B cell (primary cell): Measurements from ENCODE around the gene AQP10. TPM values are rescaled to one million over a fixed set of nuclear protein-coding genes. Genes with fewer than 3 reads are reported as not detected.

Experiments used
- polyA plus RNA-seq: library from polyadenylated mRNA; depleted of rRNA; stranded (reverse); fragments of >200 nt; gene quantifications from 2 replicates; pipeline ENCODE4 v1.2.3, GENCODE V29; 2012
- small RNA-seq: library from RNA; depleted of rRNA; stranded (forward); fragments of <200 nt; gene quantifications from one replicate; pipeline ENCODE3, GENCODE V24; 2012; ENCODE audit warnings: low replicate concordance, low read depth; ENCODE audit not compliant: insufficient read length
- total RNA-seq, 2 donors: library from RNA; stranded (reverse); fragments of 120-200 nt in 1 of 2; gene quantifications; 1 replicate in 1 of 2; 2 replicates in 1 of 2; pipeline versions ENCODE4 v1.2.3 to v1.2.4, GENCODE V29; 2013 to 2022

Gene AQP10
- total and polyA plus RNA-seq, 2 donors (not counting 1 experiment from before 2014, with no cell fraction given): 0.06 TPM; not detected in 1

Small RNA genes lying within 50 kb of the gene (small RNA-seq; reads per million reads assigned to genes)
- not detected for gene RF00273
- not detected for gene RNU6-121P
- gene RNU6-239P: not detected
- gene RNU7-57P: not detected

Other genes with a start within 250 kb of the AQP10 start
- gene NUP210L, start 166.0 kb upstream of the AQP10 start, total RNA-seq: 0.15 and 0.20 TPM in 2 replicates
- 0.04 TPM in 1 of 2 replicates, not detected in the other for gene NUP210L, start 166.0 kb upstream of the AQP10 start, polyA plus RNA-seq
- 300 TPM in 2 replicates for gene TPM3, start 129.0 kb upstream of the AQP10 start, total RNA-seq
- 186 and 301 TPM in 2 replicates for gene TPM3, start 129.0 kb upstream of the AQP10 start, polyA plus RNA-seq
- gene CFAP141, start 114.8 kb upstream of the AQP10 start, total RNA-seq: not detected in 2 replicates
- not detected in 2 replicates for gene CFAP141, start 114.8 kb upstream of the AQP10 start, polyA plus RNA-seq
- gene UBAP2L, start 100.1 kb upstream of the AQP10 start, total RNA-seq: 218 and 219 TPM in 2 replicates
- gene UBAP2L, start 100.1 kb upstream of the AQP10 start, polyA plus RNA-seq: 147 and 251 TPM in 2 replicates
- gene HAX1, start 48.5 kb upstream of the AQP10 start, total RNA-seq: 74.2 and 85.7 TPM in 2 replicates
- 80.9 and 88.8 TPM in 2 replicates for gene HAX1, start 48.5 kb upstream of the AQP10 start, polyA plus RNA-seq
- 31.1 and 32.4 TPM in 2 replicates for gene ATP8B2, start 4.4 kb downstream of the AQP10 start, total RNA-seq
- gene ATP8B2, start 4.4 kb downstream of the AQP10 start, polyA plus RNA-seq: 50.2 and 54.1 TPM in 2 replicates
- 5.3 TPM in 2 replicates for gene IL6R, start 84.2 kb downstream of the AQP10 start, total RNA-seq
- 2.7 and 3.5 TPM in 2 replicates for gene IL6R, start 84.2 kb downstream of the AQP10 start, polyA plus RNA-seq
- gene TDRD10, start 181.1 kb downstream of the AQP10 start, total RNA-seq: not detected in 2 replicates
- 0.06 and 0.09 TPM in 2 replicates for gene TDRD10, start 181.1 kb downstream of the AQP10 start, polyA plus RNA-seq
- 0.07 TPM in 1 of 2 replicates, not detected in the other for gene SHE, start 181.3 kb downstream of the AQP10 start, total RNA-seq
- gene SHE, start 181.3 kb downstream of the AQP10 start, polyA plus RNA-seq: 0.01 and 0.03 TPM in 2 replicates
- 97.9 and 108 TPM in 2 replicates for gene UBE2Q1, start 237.6 kb downstream of the AQP10 start, total RNA-seq
- gene UBE2Q1, start 237.6 kb downstream of the AQP10 start, polyA plus RNA-seq: 14.3 and 15.0 TPM in 2 replicates
- gene CHRNB2, start 246.7 kb downstream of the AQP10 start, total RNA-seq: 0.24 TPM in 1 of 2 replicates, not detected in the other
- 0.03 and 0.12 TPM in 2 replicates for gene CHRNB2, start 246.7 kb downstream of the AQP10 start, polyA plus RNA-seq